Measurements from ENCODE around the gene NBEAL2. TPM values are rescaled to one million over a fixed set of nuclear protein-coding genes. Genes with fewer than 3 reads are reported as not detected.

Gene NBEAL2
- total and polyA plus RNA-seq, 2 of the 8 experiments (the other 6 are each of a cell fraction or from before 2014, with no cell fraction given) = 27.3 to 46.9 TPM

DNA sequence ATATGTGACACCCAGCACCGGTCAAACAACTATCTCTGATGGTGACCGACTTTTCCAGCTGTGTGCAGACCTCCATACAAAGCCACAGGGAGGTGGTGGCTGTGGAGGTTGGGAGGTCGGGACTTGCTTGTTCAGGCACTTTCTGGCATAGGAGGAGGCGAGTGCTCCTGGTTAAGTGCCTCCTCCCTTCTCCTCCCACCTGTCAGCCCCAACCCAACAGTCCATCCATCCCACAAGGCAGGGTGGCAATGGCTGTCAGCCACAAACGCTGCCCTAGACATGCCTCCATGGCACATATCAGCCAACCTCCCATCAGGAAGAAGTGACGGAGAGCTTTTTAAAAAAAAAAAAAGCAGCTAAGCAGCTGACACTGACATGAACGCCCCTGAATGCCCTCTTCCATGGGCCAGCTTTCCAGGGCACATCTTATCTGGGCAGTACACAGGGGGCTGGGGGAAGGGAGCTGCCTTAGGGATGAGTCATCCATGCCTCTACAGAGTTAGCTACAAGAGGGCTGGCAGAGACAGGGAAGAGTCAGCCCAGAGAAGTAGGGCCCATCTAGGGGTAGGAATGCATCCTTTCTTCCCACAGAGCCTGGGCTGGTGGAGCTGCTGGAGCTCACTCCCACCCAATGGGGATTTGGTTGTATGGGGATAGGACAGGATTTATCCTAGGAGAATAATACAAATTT is 44.2 kb upstream of the NBEAL2 start (continued):
- TF ChIP-seq JUND (IDR thresholded peaks at IDR 0.05; ENCODE audit: low read length) = peak; percentile 100
- no peak for TF ChIP-seq SRF (IDR thresholded peaks at IDR 0.05; ENCODE audit: low read depth, low read length)
- peak; percentile 57 for TF ChIP-seq ASH2L (IDR thresholded peaks at IDR 0.05; ENCODE audit: low read length)
- TF ChIP-seq TAF1 (IDR thresholded peaks at IDR 0.05; ENCODE audit: low read depth, low read length) = 0 out of 2 replicates have a peak, but pooled peaks have one; percentile 28
- TF ChIP-seq, protein P1, sequence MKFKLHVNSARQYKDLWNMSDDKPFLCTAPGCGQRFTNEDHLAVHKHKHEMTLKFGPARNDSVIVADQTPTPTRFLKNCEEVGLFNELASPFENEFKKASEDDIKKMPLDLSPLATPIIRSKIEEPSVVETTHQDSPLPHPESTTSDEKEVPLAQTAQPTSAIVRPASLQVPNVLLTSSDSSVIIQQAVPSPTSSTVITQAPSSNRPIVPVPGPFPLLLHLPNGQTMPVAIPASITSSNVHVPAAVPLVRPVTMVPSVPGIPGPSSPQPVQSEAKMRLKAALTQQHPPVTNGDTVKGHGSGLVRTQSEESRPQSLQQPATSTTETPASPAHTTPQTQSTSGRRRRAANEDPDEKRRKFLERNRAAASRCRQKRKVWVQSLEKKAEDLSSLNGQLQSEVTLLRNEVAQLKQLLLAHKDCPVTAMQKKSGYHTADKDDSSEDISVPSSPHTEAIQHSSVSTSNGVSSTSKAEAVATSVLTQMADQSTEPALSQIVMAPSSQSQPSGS (IDR thresholded peaks at IDR 0.05; ENCODE audit: low read length) = peak; percentile 65; the same call in 1 of the 2 replicates
- TF ChIP-seq RBBP5 (IDR thresholded peaks at IDR 0.05; ENCODE audit: borderline replicate concordance, low read depth, low read length) = no peak
- TF ChIP-seq JUN (IDR thresholded peaks at IDR 0.05; ENCODE audit: low read depth, low read length) = peak; percentile 97
- TF ChIP-seq FOSL1 (IDR thresholded peaks at IDR 0.05; ENCODE audit: insufficient read depth, low read depth, low read length) = peak; percentile 57; the same call in 1 of the 2 replicates
- TF ChIP-seq SIN3A (conservative IDR thresholded peaks at IDR 0.05 in 1 of 2, IDR thresholded peaks at IDR 0.05 in 1 of 2; ENCODE audit: low read depth in 1 of 2, low read length in 2 of 2) = 0 out of 4 replicates have a peak, but pooled peaks of 1 of the 2 experiments have one; percentile 50
- 0 out of 2 replicates have a peak, but pooled peaks have one; percentile 52 for TF ChIP-seq BACH1 (IDR thresholded peaks at IDR 0.05; ENCODE audit: low read length)
- TF ChIP-seq SAP30 (IDR thresholded peaks at IDR 0.05; ENCODE audit: insufficient read depth, insufficient replicate concordance, low read length) = no peak
- no peak for TF ChIP-seq TCF12 (IDR thresholded peaks at IDR 0.05; ENCODE audit: low read depth, low read length)
- no peak for TF ChIP-seq TAF7 (optimal IDR thresholded peaks at IDR 0.05; ENCODE audit: borderline replicate concordance, low read depth, low read length)
- peak; percentile 67 for TF ChIP-seq TBP (IDR thresholded peaks at IDR 0.05; ENCODE audit: low read depth, low read length)
- no peak for TF ChIP-seq HDAC6 (IDR thresholded peaks at IDR 0.05; ENCODE audit: low read depth, low read length)
- TF ChIP-seq, protein P2, sequence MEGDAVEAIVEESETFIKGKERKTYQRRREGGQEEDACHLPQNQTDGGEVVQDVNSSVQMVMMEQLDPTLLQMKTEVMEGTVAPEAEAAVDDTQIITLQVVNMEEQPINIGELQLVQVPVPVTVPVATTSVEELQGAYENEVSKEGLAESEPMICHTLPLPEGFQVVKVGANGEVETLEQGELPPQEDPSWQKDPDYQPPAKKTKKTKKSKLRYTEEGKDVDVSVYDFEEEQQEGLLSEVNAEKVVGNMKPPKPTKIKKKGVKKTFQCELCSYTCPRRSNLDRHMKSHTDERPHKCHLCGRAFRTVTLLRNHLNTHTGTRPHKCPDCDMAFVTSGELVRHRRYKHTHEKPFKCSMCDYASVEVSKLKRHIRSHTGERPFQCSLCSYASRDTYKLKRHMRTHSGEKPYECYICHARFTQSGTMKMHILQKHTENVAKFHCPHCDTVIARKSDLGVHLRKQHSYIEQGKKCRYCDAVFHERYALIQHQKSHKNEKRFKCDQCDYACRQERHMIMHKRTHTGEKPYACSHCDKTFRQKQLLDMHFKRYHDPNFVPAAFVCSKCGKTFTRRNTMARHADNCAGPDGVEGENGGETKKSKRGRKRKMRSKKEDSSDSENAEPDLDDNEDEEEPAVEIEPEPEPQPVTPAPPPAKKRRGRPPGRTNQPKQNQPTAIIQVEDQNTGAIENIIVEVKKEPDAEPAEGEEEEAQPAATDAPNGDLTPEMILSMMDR (IDR thresholded peaks at IDR 0.05; ENCODE audit: control extremely low read depth in 1 of 3, insufficient read depth in 1 of 3, low read depth in 1 of 3, low read length in 3 of 3) = peak; percentile 52 to 72 (median 60)
- TF ChIP-seq SUZ12 (IDR thresholded peaks at IDR 0.05; ENCODE audit: low read length) = no peak
- no peak for TF ChIP-seq MAFK (IDR thresholded peaks at IDR 0.05; ENCODE audit: low read depth, low read length)
- TF ChIP-seq RFX5 (IDR thresholded peaks at IDR 0.05; ENCODE audit: borderline replicate concordance, low read depth, low read length) = no peak
